ENCODE measurements around the gene EZR.

GRCh38 chr6:158782432-158783166 is 36.6 kb downstream of the EZR start:
- TF ChIP-seq CTCF (IDR thresholded peaks at IDR 0.05) (no peak), EZH2 (IDR thresholded peaks at IDR 0.05; ENCODE audit: borderline replicate concordance, insufficient read depth, low read depth, low read length, poor library complexity, severe bottlenecking) (no peak)
